HepG2 (cell line): Measurements from ENCODE around the gene ACYP2. TPM values are rescaled to one million over a fixed set of nuclear protein-coding genes. Genes with fewer than 3 reads are reported as not detected.

ENCODE experiments used
- GTF2F1 ChIP-seq: fragments of 150-350 bp; IDR thresholded peaks from 2 replicates; pipeline ENCODE4 v1.6.1; 2014; ENCODE audit warnings: low read length
- HNRNPLL ChIP-seq: fragments of 200-400 bp; formaldehyde crosslinking; IDR thresholded peaks from 2 replicates; pipeline ENCODE4 v1.6.1; 2017; ENCODE audit warnings: mild to moderate bottlenecking, low read depth, low read length; ENCODE audit not compliant: poor library complexity, severe bottlenecking
- KAT8 ChIP-seq: IDR thresholded peaks from 2 replicates; pipeline ENCODE4 v1.6.1; 2016; ENCODE audit warnings: missing genetic modification reagents, missing compliant biosample characterization
- MYC ChIP-seq: sonication (generic); formaldehyde crosslinking; IDR thresholded peaks from 2 replicates; pipeline ENCODE4 v1.9.0; 2021; ENCODE audit warnings: missing genetic modification reagents, borderline replicate concordance
- NAIF1 ChIP-seq: sonication (generic); formaldehyde crosslinking; IDR thresholded peaks from 2 replicates; pipeline ENCODE4 v1.5.0; 2020; ENCODE audit warnings: mild to moderate bottlenecking, missing genetic modification reagents, borderline replicate concordance
- PAF1 ChIP-seq: IDR thresholded peaks from 2 replicates; pipeline ENCODE4 v1.6.1; 2016; ENCODE audit warnings: missing genetic modification reagents, missing compliant biosample characterization
- RFX5 ChIP-seq: IDR thresholded peaks from 2 replicates; pipeline ENCODE4 v1.6.1; 2011; ENCODE audit warnings: low read depth, low read length, improper control_type of control experiment
- SAFB2 ChIP-seq: sonication (generic); formaldehyde crosslinking; IDR thresholded peaks from 2 replicates; pipeline ENCODE4 v1.5.1; 2020; ENCODE audit warnings: missing genetic modification reagents, low read depth, mild to moderate bottlenecking, borderline replicate concordance
- TCF7 ChIP-seq: sonication (generic); IDR thresholded peaks from 2 replicates; pipeline ENCODE4 v1.6.1; 2016; ENCODE audit warnings: antibody characterized with exemption, low read depth
- ZNF75D ChIP-seq: sonication (generic); formaldehyde crosslinking; IDR thresholded peaks from 2 replicates; pipeline ENCODE4 v1.8.1; 2023; ENCODE audit warnings: missing genetic modification reagents, mild to moderate bottlenecking, borderline replicate concordance
- ZNF782 ChIP-seq: sonication (generic); formaldehyde crosslinking; IDR thresholded peaks from 2 replicates; pipeline ENCODE4 v1.4.0; 2020; ENCODE audit warnings: missing genetic modification reagents, mild to moderate bottlenecking, borderline replicate concordance
- ZNF850 ChIP-seq: sonication (generic); formaldehyde crosslinking; conservative IDR thresholded peaks from 2 replicates; pipeline ENCODE4 v1.9.0; 2021; ENCODE audit warnings: mild to moderate bottlenecking, missing genetic modification reagents
- polyA plus RNA-seq, 8 experiments: library from polyadenylated mRNA; depleted of rRNA in 3 of 8; stranded (reverse) in 7 of 8; unstranded in 1 of 8; fragments of >200 nt; fragmentation: Illumina TruSeq in 4 of 8; extraction: Trizol in 4 of 8; gene quantifications; 2 replicates each; pipeline versions ENCODE4 v1.2.1 to v1.2.3, GENCODE V29; 2011 to 2016; ENCODE audit warnings: low read depth in 4 of 8, missing spikeins in 1 of 8, mixed read lengths in 1 of 8; ENCODE audit not compliant: insufficient read depth in 1 of 8
- total RNA-seq, 5 experiments: library from RNA; depleted of rRNA; stranded (reverse); fragments of >200 nt; fragmentation: Illumina TruSeq; extraction: Trizol; gene quantifications; 2 replicates each; pipeline ENCODE4 v1.2.3, GENCODE V29; 2016; ENCODE audit warnings: low read depth in 1 of 5
- TF ChIP-seq, protein P1 (sequence below): fragments of 450-650 bp; IDR thresholded peaks from 2 replicates; pipeline ENCODE4 v1.6.1; 2017; ENCODE audit warnings: mild to moderate bottlenecking
- TF ChIP-seq, protein P2 (sequence below): sonication (generic); formaldehyde crosslinking; IDR thresholded peaks from 2 replicates; pipeline ENCODE4 v1.4.0; 2020; ENCODE audit warnings: missing genetic modification reagents
- TF ChIP-seq, protein P3 (sequence below): IDR thresholded peaks from 2 replicates; pipeline ENCODE4 v1.6.1; 2018; ENCODE audit warnings: missing genetic modification reagents, mild to moderate bottlenecking, missing compliant biosample characterization
- TF ChIP-seq, protein P4 (sequence below): sonication (generic); formaldehyde crosslinking; IDR thresholded peaks from 2 replicates; pipeline ENCODE4 v1.4.0; 2020; ENCODE audit warnings: low read depth, missing genetic modification reagents
- TF ChIP-seq, protein P5 (sequence below), 2 experiments: fragments of 450-650 bp in 1 of 2; sonication (generic) in 1 of 2; formaldehyde crosslinking; IDR thresholded peaks; 2 replicates each; pipeline versions ENCODE4 v1.5.0 to v1.8.0; 2020 to 2022; ENCODE audit warnings: mild to moderate bottlenecking in 1 of 2, missing genetic modification reagents in 1 of 2

ACYP2 gene
- total and polyA plus RNA-seq, 2 of the 13 experiments (the other 11 are each of a cell fraction or from before 2014, with no cell fraction given): 12.3 to 12.7 TPM

DNA sequence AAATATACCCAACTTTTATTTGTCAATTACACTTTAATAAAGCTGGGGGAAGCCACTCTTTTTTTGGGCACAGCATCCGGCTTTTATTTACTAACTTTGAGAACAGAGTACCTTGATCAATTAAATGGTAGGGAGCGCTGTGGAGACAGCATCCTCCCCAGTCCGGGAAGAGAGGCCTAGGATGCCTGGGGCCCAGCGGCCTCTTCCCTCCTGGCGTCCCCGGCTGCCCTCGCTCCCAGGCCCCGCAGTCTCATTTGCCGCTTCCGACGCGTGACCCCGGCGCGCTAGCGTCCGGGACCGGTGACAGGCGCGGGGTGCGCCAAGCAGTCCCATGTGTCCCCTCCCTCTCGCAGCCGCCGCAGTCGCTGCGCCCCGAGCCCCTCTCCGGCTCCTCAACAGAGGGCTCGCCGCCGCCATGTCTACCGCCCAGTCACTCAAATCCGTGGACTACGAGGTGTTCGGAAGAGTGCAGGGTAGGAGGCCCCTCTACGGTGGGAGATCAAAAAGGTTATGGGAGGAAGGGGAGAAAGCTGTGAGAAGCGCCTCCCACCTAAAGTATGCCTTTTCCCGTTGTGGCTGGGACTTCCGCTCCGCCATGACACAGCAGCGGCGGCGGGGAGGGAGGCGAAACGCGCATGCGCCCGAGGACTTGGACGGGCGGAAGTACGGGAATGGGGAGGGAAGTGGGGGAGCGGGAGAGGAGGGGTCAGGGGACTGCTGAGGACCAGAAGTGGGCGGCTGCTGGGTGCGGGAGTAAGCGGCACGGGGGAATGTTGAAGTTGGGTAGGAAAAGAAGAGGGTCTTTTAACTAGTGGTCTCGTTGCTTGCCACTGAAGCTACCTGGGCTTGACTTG lies at the start of gene ACYP2 (continued):
- TF ChIP-seq, protein P1, sequence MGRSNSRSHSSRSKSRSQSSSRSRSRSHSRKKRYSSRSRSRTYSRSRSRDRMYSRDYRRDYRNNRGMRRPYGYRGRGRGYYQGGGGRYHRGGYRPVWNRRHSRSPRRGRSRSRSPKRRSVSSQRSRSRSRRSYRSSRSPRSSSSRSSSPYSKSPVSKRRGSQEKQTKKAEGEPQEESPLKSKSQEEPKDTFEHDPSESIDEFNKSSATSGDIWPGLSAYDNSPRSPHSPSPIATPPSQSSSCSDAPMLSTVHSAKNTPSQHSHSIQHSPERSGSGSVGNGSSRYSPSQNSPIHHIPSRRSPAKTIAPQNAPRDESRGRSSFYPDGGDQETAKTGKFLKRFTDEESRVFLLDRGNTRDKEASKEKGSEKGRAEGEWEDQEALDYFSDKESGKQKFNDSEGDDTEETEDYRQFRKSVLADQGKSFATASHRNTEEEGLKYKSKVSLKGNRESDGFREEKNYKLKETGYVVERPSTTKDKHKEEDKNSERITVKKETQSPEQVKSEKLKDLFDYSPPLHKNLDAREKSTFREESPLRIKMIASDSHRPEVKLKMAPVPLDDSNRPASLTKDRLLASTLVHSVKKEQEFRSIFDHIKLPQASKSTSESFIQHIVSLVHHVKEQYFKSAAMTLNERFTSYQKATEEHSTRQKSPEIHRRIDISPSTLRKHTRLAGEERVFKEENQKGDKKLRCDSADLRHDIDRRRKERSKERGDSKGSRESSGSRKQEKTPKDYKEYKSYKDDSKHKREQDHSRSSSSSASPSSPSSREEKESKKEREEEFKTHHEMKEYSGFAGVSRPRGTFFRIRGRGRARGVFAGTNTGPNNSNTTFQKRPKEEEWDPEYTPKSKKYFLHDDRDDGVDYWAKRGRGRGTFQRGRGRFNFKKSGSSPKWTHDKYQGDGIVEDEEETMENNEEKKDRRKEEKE: no peak
- TF ChIP-seq, protein P2, sequence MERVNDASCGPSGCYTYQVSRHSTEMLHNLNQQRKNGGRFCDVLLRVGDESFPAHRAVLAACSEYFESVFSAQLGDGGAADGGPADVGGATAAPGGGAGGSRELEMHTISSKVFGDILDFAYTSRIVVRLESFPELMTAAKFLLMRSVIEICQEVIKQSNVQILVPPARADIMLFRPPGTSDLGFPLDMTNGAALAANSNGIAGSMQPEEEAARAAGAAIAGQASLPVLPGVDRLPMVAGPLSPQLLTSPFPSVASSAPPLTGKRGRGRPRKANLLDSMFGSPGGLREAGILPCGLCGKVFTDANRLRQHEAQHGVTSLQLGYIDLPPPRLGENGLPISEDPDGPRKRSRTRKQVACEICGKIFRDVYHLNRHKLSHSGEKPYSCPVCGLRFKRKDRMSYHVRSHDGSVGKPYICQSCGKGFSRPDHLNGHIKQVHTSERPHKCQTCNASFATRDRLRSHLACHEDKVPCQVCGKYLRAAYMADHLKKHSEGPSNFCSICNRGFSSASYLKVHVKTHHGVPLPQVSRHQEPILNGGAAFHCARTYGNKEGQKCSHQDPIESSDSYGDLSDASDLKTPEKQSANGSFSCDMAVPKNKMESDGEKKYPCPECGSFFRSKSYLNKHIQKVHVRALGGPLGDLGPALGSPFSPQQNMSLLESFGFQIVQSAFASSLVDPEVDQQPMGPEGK (CRISPR knock-in tag): peak; percentile 76
- no peak for TF ChIP-seq PAF1 (CRISPR knock-in tag)
- TF ChIP-seq ZNF782 (CRISPR knock-in tag): peak; percentile 79; the same call in 1 of the 2 replicates
- TF ChIP-seq, protein P3, sequence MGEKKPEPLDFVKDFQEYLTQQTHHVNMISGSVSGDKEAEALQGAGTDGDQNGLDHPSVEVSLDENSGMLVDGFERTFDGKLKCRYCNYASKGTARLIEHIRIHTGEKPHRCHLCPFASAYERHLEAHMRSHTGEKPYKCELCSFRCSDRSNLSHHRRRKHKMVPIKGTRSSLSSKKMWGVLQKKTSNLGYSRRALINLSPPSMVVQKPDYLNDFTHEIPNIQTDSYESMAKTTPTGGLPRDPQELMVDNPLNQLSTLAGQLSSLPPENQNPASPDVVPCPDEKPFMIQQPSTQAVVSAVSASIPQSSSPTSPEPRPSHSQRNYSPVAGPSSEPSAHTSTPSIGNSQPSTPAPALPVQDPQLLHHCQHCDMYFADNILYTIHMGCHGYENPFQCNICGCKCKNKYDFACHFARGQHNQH: peak; percentile 91
- peak; percentile 88 for TF ChIP-seq HNRNPLL
- no peak for TF ChIP-seq GTF2F1
- TF ChIP-seq NAIF1 (CRISPR knock-in tag): peak; percentile 95
- peak; percentile 89 for TF ChIP-seq SAFB2 (CRISPR knock-in tag)
- TF ChIP-seq KAT8 (CRISPR knock-in tag): peak; percentile 96
- TF ChIP-seq RFX5: no peak
- TF ChIP-seq MYC (CRISPR knock-in tag): peak; percentile 90
- peak; percentile 71; the same call in 1 of the 2 replicates for TF ChIP-seq ZNF850 (CRISPR knock-in tag)
- no peak for TF ChIP-seq TCF7
- TF ChIP-seq, protein P4, sequence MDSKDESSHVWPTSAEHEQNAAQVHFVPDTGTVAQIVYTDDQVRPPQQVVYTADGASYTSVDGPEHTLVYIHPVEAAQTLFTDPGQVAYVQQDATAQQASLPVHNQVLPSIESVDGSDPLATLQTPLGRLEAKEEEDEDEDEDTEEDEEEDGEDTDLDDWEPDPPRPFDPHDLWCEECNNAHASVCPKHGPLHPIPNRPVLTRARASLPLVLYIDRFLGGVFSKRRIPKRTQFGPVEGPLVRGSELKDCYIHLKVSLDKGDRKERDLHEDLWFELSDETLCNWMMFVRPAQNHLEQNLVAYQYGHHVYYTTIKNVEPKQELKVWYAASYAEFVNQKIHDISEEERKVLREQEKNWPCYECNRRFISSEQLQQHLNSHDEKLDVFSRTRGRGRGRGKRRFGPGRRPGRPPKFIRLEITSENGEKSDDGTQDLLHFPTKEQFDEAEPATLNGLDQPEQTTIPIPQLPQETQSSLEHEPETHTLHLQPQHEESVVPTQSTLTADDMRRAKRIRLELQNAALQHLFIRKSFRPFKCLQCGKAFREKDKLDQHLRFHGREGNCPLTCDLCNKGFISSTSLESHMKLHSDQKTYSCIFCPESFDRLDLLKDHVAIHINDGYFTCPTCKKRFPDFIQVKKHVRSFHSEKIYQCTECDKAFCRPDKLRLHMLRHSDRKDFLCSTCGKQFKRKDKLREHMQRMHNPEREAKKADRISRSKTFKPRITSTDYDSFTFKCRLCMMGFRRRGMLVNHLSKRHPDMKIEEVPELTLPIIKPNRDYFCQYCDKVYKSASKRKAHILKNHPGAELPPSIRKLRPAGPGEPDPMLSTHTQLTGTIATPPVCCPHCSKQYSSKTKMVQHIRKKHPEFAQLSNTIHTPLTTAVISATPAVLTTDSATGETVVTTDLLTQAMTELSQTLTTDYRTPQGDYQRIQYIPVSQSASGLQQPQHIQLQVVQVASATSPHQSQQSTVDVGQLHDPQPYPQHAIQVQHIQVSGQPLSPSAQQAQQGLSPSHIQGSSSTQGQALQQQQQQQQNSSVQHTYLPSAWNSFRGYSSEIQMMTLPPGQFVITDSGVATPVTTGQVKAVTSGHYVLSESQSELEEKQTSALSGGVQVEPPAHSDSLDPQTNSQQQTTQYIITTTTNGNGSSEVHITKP (CRISPR knock-in tag): peak; percentile 90
- TF ChIP-seq, protein P5, sequence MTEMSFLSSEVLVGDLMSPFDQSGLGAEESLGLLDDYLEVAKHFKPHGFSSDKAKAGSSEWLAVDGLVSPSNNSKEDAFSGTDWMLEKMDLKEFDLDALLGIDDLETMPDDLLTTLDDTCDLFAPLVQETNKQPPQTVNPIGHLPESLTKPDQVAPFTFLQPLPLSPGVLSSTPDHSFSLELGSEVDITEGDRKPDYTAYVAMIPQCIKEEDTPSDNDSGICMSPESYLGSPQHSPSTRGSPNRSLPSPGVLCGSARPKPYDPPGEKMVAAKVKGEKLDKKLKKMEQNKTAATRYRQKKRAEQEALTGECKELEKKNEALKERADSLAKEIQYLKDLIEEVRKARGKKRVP (CRISPR knock-in tag; IDR thresholded peaks at IDR 0.05): peak in 1 of 2 experiments; percentile 84; a peak in 3 of 4 replicates
- TF ChIP-seq ZNF75D: peak; percentile 95; the same call in 1 of the 2 replicates
